HepG2 (cell line): ENCODE measurements around the gene ZNRD2. TPM values are rescaled to one million over a fixed set of nuclear protein-coding genes. Genes with fewer than 3 reads are reported as not detected.

ENCODE experiments used
- CCDC6 ChIP-seq: sonication (generic); formaldehyde crosslinking; IDR thresholded peaks from 2 replicates; pipeline ENCODE4 v1.8.1; 2022; ENCODE audit warnings: mild to moderate bottlenecking, missing genetic modification reagents, moderate library complexity
- DPF2 ChIP-seq: sonication (generic); formaldehyde crosslinking; IDR thresholded peaks from 2 replicates; pipeline ENCODE4 v1.4.0; 2020; ENCODE audit warnings: mild to moderate bottlenecking, low read depth, missing genetic modification reagents, borderline replicate concordance
- HDAC6 ChIP-seq: fragments of 200-600 bp; sonication (generic); IDR thresholded peaks from 2 replicates; pipeline ENCODE4 v1.7.0; 2017; ENCODE audit warnings: mild to moderate bottlenecking, antibody characterized with exemption, low read length, low read depth
- HOXA5 ChIP-seq: sonication (generic); formaldehyde crosslinking; IDR thresholded peaks from 2 replicates; pipeline ENCODE4 v1.4.0; 2020; ENCODE audit warnings: missing genetic modification reagents
- KAT2B ChIP-seq: fragments of 150-350 bp; IDR thresholded peaks from 2 replicates; pipeline ENCODE4 v1.6.1; 2014; ENCODE audit warnings: low read depth, low read length, borderline replicate concordance
- NFATC3 ChIP-seq: sonication (generic); formaldehyde crosslinking; IDR thresholded peaks from 2 replicates; pipeline ENCODE4 v1.5.1; 2020; ENCODE audit warnings: mild to moderate bottlenecking, missing genetic modification reagents
- NR2C2 ChIP-seq: sonication (generic); formaldehyde crosslinking; IDR thresholded peaks from 2 replicates; pipeline ENCODE4 v1.4.0; 2020; ENCODE audit warnings: missing genetic modification reagents, mild to moderate bottlenecking, moderate library complexity, borderline replicate concordance
- RBFOX2 ChIP-seq: fragments of 200-400 bp; formaldehyde crosslinking; IDR thresholded peaks from 2 replicates; pipeline ENCODE4 v1.6.1; 2017; ENCODE audit warnings: low read depth, mild to moderate bottlenecking, low read length
- RXRA ChIP-seq: sonication (generic); formaldehyde crosslinking; IDR thresholded peaks from 2 replicates; pipeline ENCODE4 v1.5.1; 2020; ENCODE audit warnings: missing genetic modification reagents
- SIX1 ChIP-seq: sonication (generic); formaldehyde crosslinking; IDR thresholded peaks from 2 replicates; pipeline ENCODE4 v1.4.0; 2020; ENCODE audit warnings: missing genetic modification reagents, borderline replicate concordance
- XBP1 ChIP-seq: sonication (generic); formaldehyde crosslinking; IDR thresholded peaks from 2 replicates; pipeline ENCODE4 v1.5.0; 2020; ENCODE audit warnings: missing genetic modification reagents
- ZNF17 ChIP-seq: sonication (generic); formaldehyde crosslinking; IDR thresholded peaks from 2 replicates; pipeline ENCODE4 v1.5.0; 2020; ENCODE audit warnings: mild to moderate bottlenecking, missing genetic modification reagents
- ZNF207 ChIP-seq: fragments of 450-650 bp; IDR thresholded peaks from 2 replicates; pipeline ENCODE4 v1.6.1; 2016; ENCODE audit warnings: antibody characterized with exemption, borderline replicate concordance
- ZNF567 ChIP-seq: sonication (generic); formaldehyde crosslinking; IDR thresholded peaks from 2 replicates; pipeline ENCODE4 v1.8.1; 2023; ENCODE audit warnings: mild to moderate bottlenecking, missing genetic modification reagents, borderline replicate concordance
- ZNF710 ChIP-seq: sonication (generic); formaldehyde crosslinking; IDR thresholded peaks from 2 replicates; pipeline ENCODE4 v1.5.0; 2020; ENCODE audit warnings: mild to moderate bottlenecking, missing genetic modification reagents, borderline replicate concordance
- ZNF788 ChIP-seq: sonication (generic); formaldehyde crosslinking; IDR thresholded peaks from 2 replicates; pipeline ENCODE4 v1.5.0; 2020; ENCODE audit warnings: mild to moderate bottlenecking, missing genetic modification reagents, borderline replicate concordance
- polyA plus RNA-seq, 8 experiments: library from polyadenylated mRNA; depleted of rRNA in 3 of 8; stranded (reverse) in 7 of 8; unstranded in 1 of 8; fragments of >200 nt; fragmentation: Illumina TruSeq in 4 of 8; extraction: Trizol in 4 of 8; gene quantifications; 2 replicates each; pipeline versions ENCODE4 v1.2.1 to v1.2.3, GENCODE V29; 2011 to 2016; ENCODE audit warnings: low read depth in 4 of 8, missing spikeins in 1 of 8, mixed read lengths in 1 of 8; ENCODE audit not compliant: insufficient read depth in 1 of 8
- total RNA-seq, 5 experiments: library from RNA; depleted of rRNA; stranded (reverse); fragments of >200 nt; fragmentation: Illumina TruSeq; extraction: Trizol; gene quantifications; 2 replicates each; pipeline ENCODE4 v1.2.3, GENCODE V29; 2016; ENCODE audit warnings: low read depth in 1 of 5
- TF ChIP-seq, protein P1 (sequence below): IDR thresholded peaks from 2 replicates; pipeline ENCODE4 v1.6.1; 2016; ENCODE audit warnings: missing biosample characterization, missing genetic modification reagents, low read depth
- TF ChIP-seq, protein P2 (sequence below): IDR thresholded peaks from 2 replicates; pipeline ENCODE4 v1.6.1; 2016; ENCODE audit warnings: control low read depth
- TF ChIP-seq, protein P3 (sequence below): sonication (generic); formaldehyde crosslinking; IDR thresholded peaks from 2 replicates; pipeline ENCODE4 v1.8.0; 2022; ENCODE audit warnings: mild to moderate bottlenecking, missing genetic modification reagents, borderline replicate concordance
- TF ChIP-seq, protein P4 (sequence below): sonication (generic); formaldehyde crosslinking; IDR thresholded peaks from 2 replicates; pipeline ENCODE4 v1.4.0; 2020; ENCODE audit warnings: low read depth, mild to moderate bottlenecking, missing genetic modification reagents
- TF ChIP-seq, protein P5 (sequence below): sonication (generic); formaldehyde crosslinking; IDR thresholded peaks from 2 replicates; pipeline ENCODE4 v1.5.1; 2020; ENCODE audit warnings: missing genetic modification reagents, mild to moderate bottlenecking, borderline replicate concordance

The ZNRD2 gene
- total and polyA plus RNA-seq, 2 of the 13 experiments (the other 11 are each of a cell fraction or from before 2014, with no cell fraction given), result 29.2 to 34.0 TPM

GRCh38 chr11:65613091-65613928, 43.0 kb downstream of the ZNRD2 start (continued):
- TF ChIP-seq ZNF710 (CRISPR knock-in tag) (0 out of 2 replicates have a peak, but pooled peaks have one; percentile 3), RBFOX2 (peak; percentile 38), ZNF207 (no peak), HDAC6 (no peak), ZNF17 (no peak), RXRA (no peak), SIX1 (CRISPR knock-in tag) (no peak), ZNF788 (CRISPR knock-in tag) (no peak), KAT2B (no peak), NR2C2 (CRISPR knock-in tag) (no peak), CCDC6 (CRISPR knock-in tag) (no peak), ZNF567 (CRISPR knock-in tag) (no peak), NFATC3 (CRISPR knock-in tag) (no peak), HOXA5 (CRISPR knock-in tag) (no peak), XBP1 (CRISPR knock-in tag) (no peak), DPF2 (no peak)
- TF ChIP-seq, protein P1, sequence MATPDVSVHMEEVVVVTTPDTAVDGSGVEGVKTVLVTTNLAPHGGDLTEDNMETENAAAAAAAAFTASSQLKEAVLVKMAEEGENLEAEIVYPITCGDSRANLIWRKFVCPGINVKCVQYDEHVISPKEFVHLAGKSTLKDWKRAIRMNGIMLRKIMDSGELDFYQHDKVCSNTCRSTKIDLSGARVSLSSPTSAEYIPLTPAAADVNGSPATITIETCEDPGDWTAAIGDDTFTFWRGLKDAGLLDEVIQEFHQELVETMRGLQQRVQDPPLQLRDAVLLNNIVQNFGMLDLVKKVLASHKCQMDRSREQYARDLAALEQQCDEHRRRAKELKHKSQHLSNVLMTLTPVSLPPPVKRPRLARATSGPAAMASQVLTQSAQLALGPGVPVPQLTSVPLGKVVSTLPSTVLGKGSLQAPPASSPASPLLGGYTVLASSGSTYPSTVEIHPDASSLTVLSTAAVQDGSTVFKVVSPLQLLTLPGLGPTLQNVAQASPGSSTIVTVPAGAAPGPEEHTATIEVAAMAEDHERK, result no peak
- TF ChIP-seq, protein P2, sequence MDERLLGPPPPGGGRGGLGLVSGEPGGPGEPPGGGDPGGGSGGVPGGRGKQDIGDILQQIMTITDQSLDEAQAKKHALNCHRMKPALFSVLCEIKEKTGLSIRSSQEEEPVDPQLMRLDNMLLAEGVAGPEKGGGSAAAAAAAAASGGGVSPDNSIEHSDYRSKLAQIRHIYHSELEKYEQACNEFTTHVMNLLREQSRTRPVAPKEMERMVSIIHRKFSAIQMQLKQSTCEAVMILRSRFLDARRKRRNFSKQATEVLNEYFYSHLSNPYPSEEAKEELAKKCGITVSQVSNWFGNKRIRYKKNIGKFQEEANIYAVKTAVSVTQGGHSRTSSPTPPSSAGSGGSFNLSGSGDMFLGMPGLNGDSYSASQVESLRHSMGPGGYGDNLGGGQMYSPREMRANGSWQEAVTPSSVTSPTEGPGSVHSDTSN, result no peak
- TF ChIP-seq, protein P3, sequence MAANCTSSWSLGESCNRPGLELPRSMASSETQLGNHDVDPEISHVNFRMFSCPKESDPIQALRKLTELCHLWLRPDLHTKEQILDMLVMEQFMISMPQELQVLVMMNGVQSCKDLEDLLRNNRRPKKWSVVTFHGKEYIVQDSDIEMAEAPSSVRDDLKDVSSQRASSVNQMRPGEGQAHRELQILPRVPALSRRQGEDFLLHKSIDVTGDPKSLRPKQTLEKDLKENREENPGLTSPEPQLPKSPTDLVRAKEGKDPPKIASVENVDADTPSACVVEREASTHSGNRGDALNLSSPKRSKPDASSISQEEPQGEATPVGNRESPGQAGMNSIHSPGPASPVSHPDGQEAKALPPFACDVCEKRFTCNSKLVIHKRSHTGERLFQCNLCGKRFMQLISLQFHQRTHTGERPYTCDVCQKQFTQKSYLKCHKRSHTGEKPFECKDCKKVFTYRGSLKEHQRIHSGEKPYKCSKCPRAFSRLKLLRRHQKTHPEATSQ (CRISPR knock-in tag), result no peak
- TF ChIP-seq, protein P4, sequence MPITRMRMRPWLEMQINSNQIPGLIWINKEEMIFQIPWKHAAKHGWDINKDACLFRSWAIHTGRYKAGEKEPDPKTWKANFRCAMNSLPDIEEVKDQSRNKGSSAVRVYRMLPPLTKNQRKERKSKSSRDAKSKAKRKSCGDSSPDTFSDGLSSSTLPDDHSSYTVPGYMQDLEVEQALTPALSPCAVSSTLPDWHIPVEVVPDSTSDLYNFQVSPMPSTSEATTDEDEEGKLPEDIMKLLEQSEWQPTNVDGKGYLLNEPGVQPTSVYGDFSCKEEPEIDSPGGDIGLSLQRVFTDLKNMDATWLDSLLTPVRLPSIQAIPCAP (CRISPR knock-in tag), result no peak
- TF ChIP-seq, protein P5, sequence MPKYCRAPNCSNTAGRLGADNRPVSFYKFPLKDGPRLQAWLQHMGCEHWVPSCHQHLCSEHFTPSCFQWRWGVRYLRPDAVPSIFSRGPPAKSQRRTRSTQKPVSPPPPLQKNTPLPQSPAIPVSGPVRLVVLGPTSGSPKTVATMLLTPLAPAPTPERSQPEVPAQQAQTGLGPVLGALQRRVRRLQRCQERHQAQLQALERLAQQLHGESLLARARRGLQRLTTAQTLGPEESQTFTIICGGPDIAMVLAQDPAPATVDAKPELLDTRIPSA (CRISPR knock-in tag), result 0 out of 2 replicates have a peak, but pooled peaks have one; percentile 37
